ENCODE measurements around the gene SMG5. TPM values are rescaled to one million over a fixed set of nuclear protein-coding genes. Genes with fewer than 3 reads are reported as not detected.

Gene SMG5
- total RNA-seq, 1 donor from 2014 or later: 38.0 TPM

DNA sequence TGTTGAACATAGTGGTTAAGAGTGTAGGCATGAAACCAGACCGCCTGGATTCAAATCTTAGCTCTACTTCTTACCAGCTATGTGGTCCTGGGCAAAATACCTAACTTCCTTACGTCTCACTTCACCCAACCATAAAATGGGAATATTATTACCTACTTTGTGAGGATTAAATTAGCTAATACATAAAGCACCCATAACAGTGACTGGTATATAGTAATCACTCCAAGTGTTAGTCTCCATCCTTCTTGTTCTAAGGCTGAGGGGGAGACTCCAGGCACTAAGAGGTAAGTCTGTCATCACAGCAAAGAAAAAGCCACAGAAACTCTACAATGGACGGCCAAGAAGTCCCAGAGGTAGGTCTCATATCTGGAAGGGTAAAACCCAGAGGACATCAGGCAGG is 2.8 kb downstream of the SMG5 start:
- ATAC-seq: no peak

DNA sequence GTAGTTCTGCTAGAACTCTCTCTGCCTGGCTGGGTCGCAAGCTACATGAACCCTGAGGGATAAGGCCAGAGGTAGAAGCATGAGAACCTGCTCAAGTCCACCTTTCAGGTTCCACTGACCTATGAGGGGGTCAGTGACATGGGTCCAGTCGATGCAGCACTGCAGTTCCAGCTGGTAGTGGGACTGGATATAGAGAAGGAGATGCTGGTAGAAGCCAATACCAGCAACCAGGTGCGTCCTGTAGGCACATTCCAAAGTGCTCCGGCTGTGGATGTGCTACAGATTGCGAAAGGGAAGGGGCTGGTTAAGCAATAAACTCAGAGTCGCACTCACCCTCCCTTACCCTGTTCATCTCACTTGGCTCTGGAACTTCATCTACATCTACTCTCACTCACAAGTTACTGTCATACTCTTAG is 5.7 kb downstream of the SMG5 start:
- no peak for ATAC-seq

DNA sequence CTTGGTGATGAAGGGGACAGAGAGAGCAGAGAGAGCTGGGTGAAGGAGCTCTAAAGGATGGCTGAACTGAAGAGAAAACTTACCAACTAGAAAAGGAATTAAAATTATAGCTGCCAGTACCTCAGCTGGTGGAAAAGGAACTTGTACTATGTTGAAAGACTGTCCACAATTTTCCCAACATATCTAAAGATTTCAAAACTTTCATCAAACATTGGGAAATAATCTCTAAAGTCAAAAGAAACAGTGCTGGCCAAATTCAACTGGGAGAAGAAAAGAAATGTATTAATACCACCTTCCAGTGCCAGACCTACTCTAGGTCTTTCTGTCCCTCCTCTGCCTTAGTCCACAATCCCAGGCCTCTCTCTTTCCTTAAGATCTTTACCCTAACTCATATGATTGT is 6.1 kb downstream of the SMG5 start:
- ATAC-seq: no peak

DNA sequence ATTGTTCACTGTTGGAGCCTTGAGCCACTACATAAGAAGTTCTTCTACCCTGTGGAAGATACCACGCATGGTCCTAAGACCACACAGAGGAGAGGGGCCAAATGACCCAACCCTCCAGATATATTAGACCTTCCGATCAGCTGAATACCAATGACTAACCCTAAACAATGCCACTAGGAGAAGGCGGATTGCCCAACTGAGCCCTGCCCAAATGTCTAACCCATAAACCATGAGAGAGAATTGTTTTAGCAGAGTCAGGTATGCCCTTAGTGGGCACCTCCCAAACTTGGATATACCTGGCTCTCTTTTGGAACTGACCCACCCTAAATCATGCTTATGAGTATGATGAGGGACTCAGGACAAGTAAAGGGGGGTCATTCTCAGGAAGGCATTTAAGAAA is 12.3 kb downstream of the SMG5 start:
- peak; percentile 87 for ATAC-seq

DNA sequence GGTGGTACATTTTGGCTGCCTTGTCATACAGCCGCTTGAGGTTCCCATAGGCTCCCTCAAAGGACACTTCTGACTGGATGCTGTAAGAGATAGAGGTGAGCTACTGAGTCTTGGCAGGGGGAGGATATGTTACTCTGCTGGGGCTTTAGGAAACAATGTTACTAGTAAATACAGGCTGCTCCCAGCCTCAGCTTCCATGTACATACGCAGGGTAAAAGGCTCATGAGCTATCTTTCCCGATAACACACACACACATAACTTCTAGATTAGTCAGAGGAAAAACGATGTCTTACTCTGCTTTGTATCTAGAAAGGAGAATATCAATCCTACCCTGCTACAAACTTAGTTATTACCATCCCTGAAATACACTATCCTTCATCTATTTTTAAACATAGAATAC is 14.3 kb downstream of the SMG5 start:
- no peak for ATAC-seq

DNA sequence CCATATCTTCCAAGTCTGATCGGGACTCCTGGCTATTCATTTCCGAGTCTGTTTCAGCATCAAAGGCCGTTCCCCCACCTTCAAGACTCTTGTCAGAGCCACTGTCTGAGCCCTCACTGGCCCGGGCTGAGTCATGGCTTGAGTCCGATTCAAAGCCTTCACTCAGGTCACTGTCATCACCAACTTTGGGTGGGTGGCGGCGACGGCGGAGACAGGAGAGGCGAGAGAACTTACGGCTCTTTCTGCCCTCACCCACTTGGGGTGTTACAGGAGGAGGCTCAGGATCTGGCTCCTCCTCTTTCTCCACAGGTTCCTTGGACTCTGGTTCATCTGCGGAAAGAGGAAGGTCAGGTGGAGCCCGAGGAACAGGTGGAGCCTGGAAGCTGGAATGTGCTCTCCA is 16.6 kb downstream of the SMG5 start:
- ATAC-seq: no peak

DNA sequence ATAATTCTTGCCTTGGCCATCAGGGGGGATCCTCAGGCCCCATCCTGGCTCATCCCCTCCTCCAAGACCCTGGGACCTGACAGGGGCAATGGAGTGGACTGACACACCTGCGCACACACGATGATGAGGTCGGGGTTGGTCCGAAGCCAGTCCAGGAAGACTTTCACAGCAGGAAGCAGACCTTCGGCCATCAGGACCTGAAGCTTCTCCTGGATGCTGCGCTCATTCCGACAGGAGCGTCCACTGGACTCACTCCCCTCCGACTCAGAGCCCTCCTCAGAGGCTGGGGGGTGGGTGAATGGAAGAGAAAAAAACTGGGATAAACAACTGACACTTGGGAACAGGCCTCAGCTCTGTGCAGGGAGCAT is 19.4 kb downstream of the SMG5 start:
- no peak for ATAC-seq

DNA sequence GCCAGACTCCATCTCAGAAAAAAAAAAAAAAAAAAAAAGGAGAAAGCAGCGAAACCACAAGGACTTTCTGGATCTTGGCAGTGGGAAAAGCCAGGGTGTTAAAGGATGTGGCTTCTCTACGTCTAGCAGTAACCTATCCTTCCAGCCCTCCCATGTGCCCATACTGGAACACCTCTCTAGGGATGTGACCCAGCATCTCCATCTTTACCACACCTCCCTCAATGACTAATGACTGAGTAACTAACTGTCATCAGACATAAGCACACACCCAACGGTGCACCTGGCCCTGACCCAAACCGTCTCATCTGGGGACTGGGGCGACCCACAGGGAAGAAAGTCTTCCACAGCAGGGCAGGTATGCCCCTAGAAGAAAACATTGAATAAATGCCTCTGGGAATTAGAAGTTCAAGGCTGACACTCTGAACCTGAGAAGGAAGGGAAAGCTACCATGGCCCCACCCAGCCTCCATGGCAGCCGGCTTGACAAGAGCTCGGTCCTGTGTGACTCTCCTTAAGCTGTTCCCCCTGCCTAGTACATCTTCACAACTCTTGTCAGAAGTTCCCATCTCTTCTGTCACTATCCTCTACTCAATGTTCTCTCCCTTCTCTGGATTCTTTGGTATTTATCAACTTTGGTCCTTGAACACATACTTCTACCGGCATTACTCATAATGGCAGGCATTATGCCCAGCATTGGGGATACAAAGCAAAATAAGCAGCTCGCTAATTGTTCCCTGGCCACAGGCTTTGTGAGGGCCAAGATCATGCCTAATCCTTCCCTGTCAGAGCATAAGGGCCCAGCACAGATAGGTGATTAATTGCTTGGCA is 20.0 kb downstream of the SMG5 start:
- ATAC-seq: peak; percentile 94

DNA sequence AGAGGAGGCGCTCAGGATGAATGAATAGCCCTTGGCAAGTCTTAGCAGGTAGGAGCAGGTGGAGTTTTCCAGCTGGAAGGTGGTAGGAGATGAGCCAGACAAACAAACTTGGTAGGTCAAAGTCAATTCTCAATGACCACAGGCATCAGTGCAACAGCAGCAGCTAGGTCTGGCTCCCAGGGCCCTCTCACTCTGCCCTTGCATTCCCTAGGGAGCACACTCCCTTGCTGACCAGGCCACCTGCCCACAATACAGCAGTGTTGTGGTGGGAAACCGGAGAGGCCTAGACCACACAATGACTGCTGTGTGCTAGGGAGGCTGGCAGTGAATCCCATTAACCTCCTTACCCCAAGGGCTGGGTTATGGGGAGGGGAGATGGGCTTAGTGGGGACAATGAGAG is 21.7 kb downstream of the SMG5 start:
- ATAC-seq: no peak

DNA sequence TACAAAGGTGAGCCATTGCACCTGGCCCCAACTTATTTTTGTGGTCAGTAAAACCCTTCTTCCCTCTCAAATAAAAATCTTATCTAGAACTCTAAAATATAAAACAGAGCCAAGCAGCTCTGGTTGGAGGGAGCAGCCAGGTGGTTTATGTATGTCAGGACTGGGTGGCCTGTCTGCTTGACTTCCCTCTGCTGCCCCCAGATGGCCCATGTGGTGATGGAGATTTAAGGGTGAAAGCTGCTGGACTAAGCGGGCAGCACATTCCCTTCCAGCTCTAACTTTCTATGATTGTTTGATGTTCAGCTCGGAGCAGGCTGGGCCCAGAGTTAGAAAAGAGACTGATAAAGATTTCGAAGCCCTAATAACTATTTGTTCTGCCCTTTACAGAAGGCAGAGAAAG is 22.8 kb downstream of the SMG5 start:
- no peak for ATAC-seq

DNA sequence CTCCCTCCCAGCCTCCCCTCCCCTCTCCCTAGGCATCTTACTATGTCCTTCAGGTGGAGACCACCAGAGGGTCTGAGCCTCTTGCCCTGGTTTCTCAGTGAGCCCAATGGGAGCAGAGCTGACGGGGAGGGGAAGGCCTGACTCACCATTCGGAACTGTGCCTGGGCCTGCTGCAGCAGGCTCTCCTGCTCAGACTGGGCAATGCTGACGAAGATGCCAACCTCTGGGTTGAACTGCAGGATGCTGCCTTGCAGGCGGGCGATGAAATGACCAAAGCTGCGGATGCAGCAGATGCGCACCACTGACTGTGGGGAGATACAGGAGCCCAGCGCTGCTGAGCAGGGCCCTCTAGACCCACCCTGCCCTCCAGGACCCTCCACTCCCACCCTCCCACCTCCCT is 23.8 kb downstream of the SMG5 start:
- peak; percentile 72 for ATAC-seq

DNA sequence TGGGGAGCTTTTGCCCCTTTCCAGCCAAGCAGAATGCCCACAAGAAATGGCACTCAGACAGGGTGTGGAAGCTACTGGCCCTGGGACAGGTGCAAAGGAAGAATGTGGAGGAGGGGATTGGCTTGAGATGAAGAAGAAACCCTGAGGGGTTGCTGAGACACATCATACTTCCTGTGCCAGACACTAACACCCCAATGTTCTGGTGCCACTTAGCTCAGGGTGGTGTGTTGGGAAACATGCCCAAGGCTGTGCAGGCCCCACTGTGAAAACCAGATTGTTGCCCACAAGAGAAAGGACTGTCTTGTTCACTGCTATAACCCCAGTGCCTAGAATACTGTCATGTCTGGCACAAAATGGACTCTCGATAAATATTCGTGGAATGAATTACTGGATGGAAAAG is 24.9 kb downstream of the SMG5 start:
- no peak for ATAC-seq

DNA sequence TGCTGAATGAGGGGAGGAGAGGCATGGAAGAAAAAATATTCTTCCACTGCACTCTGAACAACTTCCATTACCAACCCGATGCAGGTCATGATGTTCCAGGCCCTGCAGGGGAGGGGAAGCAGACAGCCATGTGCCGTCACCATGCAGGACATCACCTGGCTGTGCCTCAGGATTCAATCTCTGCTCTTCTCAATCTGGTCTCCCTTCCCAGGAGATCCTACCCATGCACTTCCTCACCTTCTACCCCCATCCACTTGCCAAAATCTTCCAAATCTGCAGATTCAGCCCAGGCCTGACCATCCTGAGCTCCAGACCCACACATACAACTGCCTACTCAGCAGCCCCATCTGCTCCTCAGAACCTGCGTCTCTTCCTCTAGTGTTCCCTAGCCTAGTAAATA is 29.0 kb downstream of the SMG5 start:
- ATAC-seq: no peak

DNA sequence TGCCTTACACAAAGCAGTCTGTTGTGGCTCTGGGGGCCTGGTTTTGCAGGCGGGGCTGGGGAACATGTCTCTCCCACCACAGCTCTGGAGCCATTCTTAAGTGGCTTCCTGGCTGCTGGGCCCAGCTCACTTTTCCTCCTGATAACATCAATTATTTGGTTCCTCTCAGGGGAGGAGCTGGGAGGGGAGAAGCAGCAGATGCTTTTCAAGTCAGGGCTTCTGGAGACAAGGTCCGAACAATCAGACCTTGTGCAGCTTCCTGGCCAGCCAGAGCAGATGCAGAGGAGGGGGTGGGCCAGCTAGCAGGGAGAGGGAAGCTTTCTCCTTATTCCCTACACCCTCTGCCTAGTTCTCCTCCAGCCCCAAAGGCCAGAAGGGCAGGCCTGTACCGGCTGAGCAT is 31.1 kb downstream of the SMG5 start:
- no peak for ATAC-seq

DNA sequence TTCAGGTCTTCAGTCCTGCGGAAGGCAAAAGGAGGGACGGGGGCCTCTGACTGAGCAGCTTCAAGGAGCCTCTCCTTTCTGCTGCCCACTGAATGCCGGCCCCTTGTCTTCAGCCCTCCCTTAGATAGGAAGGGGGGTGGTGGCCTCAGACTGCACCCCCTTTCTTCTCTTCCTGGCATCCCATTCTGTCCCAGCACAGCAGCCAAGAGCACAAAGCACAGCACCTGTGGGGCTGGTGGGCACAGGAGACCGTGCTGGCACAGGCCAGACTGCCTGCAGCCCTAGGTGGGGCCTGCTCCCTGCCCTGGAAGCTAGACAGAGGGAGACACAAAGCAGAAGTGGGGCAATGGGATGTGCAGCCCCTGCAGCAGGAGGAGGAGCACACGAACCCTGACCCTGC is 33.0 kb downstream of the SMG5 start:
- no peak for ATAC-seq

DNA sequence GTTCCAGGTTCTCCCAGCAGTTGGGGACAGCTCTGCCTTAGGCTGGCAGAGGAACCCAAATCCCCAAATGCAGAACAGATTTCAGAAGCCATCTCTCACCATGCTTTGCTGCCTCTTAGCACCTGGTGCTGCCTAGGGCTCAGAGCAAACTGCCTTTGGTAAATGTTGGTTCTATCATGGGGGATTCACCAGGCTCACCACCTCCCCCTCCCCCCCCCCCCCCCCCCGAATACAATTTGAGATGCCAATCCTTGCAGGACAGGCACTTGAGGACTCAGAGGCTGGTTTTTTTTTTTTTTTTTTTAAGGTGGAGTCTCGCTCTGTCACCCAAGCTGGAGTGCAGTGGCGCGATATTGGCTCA is 34.3 kb downstream of the SMG5 start:
- no peak for ATAC-seq

DNA sequence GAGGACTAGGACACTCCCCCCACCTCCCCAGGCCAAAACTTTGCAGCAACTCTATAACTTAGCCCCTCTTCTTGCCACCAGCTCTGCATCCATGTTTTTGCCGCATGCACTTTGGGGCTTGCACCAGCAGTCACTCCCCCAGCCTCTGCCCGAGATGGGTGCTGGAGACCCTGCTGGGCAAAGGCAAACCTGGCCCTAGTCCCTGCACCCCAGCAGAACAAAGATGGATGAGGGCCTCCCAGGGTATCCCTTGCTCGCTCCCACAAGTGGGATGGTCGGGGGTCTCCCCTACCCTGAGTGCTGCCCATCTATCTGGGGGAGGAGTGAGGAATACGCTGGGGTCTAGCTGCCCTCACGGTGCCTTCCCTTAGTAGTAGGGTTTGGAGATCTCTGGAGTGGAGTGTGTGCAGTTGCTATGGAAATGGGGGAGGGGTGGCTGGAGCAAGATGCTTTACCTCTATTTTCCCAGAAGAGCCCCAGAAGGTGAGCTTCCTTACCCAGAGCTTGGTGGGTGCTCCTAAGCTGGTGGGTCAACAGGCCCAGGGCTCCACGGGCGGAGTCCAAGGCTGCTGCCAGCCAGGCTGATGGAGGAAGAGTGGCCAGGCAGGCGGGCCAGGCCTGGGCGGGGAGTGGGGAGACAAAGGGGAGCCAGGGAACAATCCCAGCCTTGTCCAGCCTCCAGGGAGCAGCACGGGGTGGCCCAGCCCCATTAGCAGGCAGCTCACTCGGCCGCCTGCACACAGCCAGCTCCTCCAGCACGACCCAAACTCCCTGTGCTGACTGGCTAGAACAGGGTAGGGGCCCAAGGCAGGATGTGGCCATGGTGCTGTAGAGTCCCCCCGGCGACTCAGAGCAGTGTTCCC is 34.9 kb downstream of the SMG5 start, which contains the start of gene PAQR6:
Gene PAQR6 (minus strand): TSS at position 597 of the 863 bp plus-strand sequence. CDS start 1,325 bp downstream, outside the sequence.
- peak; percentile 16 for ATAC-seq

DNA sequence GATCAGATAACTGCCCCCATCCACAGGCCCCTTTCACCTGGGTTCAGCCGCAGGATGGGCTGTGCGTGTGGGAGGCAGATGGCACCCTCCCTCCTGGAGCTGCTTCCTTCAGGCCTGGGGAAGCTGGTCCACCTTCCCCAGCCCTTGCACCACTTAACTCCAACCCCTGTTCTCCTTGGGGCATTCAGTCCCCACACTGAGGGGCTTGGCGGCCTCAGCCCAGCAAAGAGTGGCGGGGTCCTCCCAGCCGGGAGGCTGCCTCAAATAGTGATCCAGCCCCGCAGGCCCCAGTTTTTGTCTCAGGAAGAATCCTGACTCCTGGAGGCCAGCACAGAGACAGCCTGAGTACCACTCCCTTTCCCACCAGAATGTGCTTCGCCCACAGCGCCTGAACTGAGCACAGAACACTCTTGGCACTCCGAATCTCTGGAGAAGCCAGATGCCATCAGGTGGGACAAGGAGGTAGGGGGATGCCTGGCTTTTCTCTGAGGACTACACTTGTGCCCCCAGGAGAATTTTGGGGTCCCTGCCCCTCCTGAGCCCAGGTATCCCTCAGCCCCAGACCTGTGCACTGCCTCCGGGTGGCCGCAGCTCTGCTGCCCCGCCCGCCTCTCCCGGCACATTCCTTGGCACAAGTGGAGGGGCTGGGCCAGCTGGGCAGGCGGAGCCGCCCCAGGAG is 35.7 kb downstream of the SMG5 start:
- peak; percentile 64 for ATAC-seq

DNA sequence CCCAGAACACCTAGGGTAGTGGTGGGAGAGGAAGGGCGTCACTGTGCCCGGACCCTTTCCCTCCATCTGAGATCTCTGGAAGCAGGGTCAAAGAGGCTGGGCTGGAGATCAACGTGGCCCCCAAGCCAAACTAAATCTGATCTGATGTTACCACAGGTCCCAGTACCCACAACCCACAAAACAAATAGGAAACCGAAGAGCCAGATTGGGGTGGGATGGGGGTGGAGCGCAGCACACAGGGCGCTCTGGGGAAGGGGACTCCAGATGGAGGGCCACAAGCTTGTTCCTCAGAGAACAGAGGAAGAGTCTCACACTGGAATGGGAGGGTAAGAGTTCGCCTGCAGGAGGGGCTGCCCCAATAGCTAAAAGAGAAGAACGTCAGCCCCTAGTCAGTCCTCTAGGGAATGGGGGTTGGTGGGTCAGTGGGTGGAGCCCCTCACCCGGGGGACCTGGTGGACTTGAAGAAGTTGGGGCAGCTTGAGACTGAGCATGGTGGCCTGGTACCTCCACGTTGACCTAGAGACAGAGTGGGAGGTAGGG is 36.3 kb downstream of the SMG5 start:
- ATAC-seq: no peak

DNA sequence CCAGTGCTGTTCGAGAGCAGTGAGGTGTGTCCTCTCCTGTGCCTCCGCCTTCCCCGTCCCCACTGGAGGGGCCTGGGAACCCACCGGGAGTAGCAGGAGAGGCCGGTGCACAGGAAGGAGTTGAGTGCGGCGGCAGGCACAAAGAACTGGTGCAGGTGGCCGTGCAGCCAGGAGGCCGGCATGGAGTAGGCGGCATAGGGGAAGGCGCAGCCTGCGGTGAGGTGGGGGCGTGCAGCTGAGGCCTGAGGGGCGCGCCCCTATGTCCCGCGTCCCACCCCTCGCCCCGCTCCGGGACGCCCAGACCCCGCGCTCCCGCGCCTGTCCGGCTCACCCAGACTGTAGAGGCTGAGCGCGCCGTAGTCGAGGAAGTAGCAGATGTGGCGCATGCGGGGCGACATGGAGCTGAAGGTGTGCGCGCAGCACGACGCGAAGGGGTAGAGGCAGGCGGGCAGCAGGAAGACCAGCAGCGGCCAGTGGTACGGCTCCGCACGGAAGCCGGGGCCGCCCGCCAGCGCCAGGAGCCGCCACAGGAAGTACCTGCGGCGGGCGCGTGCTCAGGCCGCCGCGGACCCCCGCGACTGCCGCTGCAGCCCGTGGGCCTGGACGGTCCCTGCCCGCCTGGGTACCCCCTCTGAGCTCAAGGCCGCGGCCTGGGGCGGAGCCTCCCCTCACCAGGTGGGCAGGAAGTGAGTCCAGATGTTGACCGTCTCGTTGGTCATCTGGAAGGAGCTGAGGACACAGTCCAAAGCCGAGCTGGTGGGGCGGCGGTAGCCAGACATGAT is 37.0 kb downstream of the SMG5 start:
- peak; percentile 29 for ATAC-seq

DNA sequence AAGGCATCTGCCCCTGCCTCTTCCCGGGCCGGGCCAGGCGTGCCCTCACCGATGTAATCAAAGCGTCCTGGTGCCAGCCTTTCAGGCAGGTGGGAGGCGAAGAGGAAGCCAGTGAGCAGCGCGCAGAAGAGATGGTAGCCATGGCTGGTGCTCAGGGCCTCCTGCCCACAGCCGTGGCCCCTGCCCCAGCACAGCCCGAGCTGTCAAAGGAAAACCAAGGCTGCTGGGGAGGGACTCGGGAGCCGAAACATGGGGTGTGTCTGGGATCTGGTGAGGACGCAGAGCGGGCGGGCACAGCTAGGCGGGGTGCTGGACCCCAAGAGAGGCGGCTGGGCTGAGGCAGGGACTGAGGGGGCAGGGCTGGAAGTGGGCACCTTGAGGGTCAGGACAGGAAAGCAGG is 37.9 kb downstream of the SMG5 start:
- ATAC-seq: no peak

DNA sequence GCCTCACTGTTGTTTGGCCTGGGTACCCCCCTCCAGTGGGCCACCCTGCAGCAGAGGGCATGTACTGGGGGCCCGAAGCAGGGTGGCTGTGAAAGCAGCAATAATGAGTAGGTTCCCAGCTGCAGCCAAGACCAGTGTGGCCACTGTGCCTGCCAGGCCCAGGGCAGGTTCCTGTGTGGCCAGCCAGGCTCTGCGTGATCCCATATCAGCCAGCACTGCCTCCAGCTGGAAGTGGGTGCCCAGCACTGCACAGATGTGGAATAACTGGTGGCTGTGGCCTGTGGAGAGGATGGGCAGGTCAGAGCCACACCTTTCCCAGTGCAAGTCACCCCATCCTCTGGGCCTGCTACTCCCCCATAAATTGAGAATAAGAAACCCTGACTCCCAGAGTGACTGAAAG is 38.5 kb downstream of the SMG5 start:
- no peak for ATAC-seq

All from esophagus mucosa (tissue), 1 donor.